ENCODE measurements around the gene NOVA1. TPM values are rescaled to one million over a fixed set of nuclear protein-coding genes. Genes with fewer than 3 reads are reported as not detected.

NOVA1 gene
- total and polyA plus RNA-seq, 2 of the 4 experiments (the other 2 are of a cell fraction): 0.90 to 3.0 TPM

DNA sequence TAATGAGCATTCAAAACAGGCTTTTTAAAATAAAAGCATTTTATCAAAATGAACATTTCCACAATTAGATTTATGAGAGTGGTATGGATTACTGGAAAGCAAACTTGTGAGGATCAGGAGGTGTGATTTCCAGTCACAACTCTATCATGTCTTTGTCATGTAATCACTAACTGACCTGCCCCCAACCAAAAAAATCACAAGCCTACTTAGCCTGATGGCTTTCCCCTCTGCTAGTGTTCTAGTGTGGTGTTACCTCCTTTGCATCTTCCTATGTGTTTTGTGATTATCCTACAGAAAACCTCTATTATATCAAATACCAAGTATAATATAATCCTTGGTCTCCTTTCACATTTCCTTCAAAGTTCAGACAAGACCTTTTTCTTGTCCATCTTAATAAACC lies 168.6 kb downstream of the NOVA1 start:
- Histone ChIP-seq H3K36me3 (ENCODE audit: control insufficient read depth, insufficient read depth, low read length) (no peaks in the 10 kb centered on the region), H3K9me3 (ENCODE audit: control insufficient read depth, insufficient read depth, low read length) (no peaks in the 10 kb centered on the region), H3K9ac (ENCODE audit: low read depth, low read length) (no peak overlapping the region), H3K23ac (ENCODE audit: low read depth, low read length) (no peak overlapping the region), H3K4me2 (ENCODE audit: low read depth, low read length) (no peak overlapping the region), H2AFZ (replicated peaks; ENCODE audit: low read length, poor library complexity) (no peak overlapping the region), H3K79me1 (ENCODE audit: low read depth in 1 of 2, low read length in 2 of 2) (no peaks in the 10 kb centered on the region), H4K8ac (ENCODE audit: low read depth in 2 of 2, low read length in 2 of 2) (no peak overlapping the region), H2BK5ac (ENCODE audit: low read depth, low read length, poor library complexity, severe bottlenecking) (no peak overlapping the region), H2AK9ac (replicated peaks; ENCODE audit: low read depth, low read length, poor library complexity) (no peak overlapping the region), H4K20me1 (ENCODE audit: insufficient read depth, low read length) (no peaks in the 10 kb centered on the region), H2AK5ac (ENCODE audit: low read depth, low read length) (no peak overlapping the region), H3K4ac (ENCODE audit: low read depth, low read length) (no peak overlapping the region), H2BK20ac (ENCODE audit: low read depth, low read length) (no peak overlapping the region), H2BK120ac (ENCODE audit: low read depth, low read length) (no peak overlapping the region), H3K9me1 (ENCODE audit: insufficient read depth, low read length) (no peaks in the 10 kb centered on the region), H3K18ac (ENCODE audit: low read depth, low read length) (no peak overlapping the region), H2BK15ac (ENCODE audit: low read depth, low read length) (no peak overlapping the region), H3K56ac (ENCODE audit: extremely low read depth, insufficient read depth, low read length) (no peak overlapping the region), H3K27ac (ENCODE audit: insufficient read depth, low read length) (no peak overlapping the region), H4K5ac (ENCODE audit: low read depth, low read length) (no peak overlapping the region), H4K91ac (ENCODE audit: insufficient read depth, low read depth, low read length) (no peak overlapping the region), H3K4me1 (ENCODE audit: control insufficient read depth, insufficient read depth, low read length) (no peaks in the 10 kb centered on the region), H3K27me3 (ENCODE audit: control insufficient read depth, insufficient read depth, low read length) (no peaks in the 10 kb centered on the region), H3K4me3 (ENCODE audit: insufficient read depth, low read depth, low read length) (no peak overlapping the region), H3K14ac (replicated peaks; ENCODE audit: low read depth, low read length) (no peak overlapping the region)
- TF ChIP-seq MXI1 (IDR thresholded peaks at IDR 0.05; ENCODE audit: borderline replicate concordance, low read depth, low read length) (no peak), MAZ (IDR thresholded peaks at IDR 0.05; ENCODE audit: borderline replicate concordance, low read depth, low read length) (no peak), MAFK (IDR thresholded peaks at IDR 0.05; ENCODE audit: low read depth, low read length) (no peak), POLR2A (IDR thresholded peaks at IDR 0.05; ENCODE audit: low read depth, low read length) (no peak), CEBPB (IDR thresholded peaks at IDR 0.05; ENCODE audit: low read depth, low read length) (no peak), RFX5 (IDR thresholded peaks at IDR 0.05; ENCODE audit: low read depth, low read length) (no peak), BHLHE40 (IDR thresholded peaks at IDR 0.05; ENCODE audit: low read depth, low read length) (no peak), RAD21 (IDR thresholded peaks at IDR 0.05; ENCODE audit: low read length) (no peak), SMC3 (IDR thresholded peaks at IDR 0.05; ENCODE audit: low read depth, low read length) (no peak), FOS (IDR thresholded peaks at IDR 0.05; ENCODE audit: low read depth, low read length) (no peak), NFE2L2 (IDR thresholded peaks at IDR 0.05; ENCODE audit: low read depth, low read length) (no peak)
- TF ChIP-seq, protein P1, sequence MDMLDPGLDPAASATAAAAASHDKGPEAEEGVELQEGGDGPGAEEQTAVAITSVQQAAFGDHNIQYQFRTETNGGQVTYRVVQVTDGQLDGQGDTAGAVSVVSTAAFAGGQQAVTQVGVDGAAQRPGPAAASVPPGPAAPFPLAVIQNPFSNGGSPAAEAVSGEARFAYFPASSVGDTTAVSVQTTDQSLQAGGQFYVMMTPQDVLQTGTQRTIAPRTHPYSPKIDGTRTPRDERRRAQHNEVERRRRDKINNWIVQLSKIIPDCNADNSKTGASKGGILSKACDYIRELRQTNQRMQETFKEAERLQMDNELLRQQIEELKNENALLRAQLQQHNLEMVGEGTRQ (IDR thresholded peaks at IDR 0.05; ENCODE audit: low read depth, low read length): no peak
- TF ChIP-seq, protein P2, sequence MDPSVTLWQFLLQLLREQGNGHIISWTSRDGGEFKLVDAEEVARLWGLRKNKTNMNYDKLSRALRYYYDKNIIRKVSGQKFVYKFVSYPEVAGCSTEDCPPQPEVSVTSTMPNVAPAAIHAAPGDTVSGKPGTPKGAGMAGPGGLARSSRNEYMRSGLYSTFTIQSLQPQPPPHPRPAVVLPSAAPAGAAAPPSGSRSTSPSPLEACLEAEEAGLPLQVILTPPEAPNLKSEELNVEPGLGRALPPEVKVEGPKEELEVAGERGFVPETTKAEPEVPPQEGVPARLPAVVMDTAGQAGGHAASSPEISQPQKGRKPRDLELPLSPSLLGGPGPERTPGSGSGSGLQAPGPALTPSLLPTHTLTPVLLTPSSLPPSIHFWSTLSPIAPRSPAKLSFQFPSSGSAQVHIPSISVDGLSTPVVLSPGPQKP (IDR thresholded peaks at IDR 0.05; ENCODE audit: borderline replicate concordance, low read depth, low read length): no peak
- TF ChIP-seq, protein P3, sequence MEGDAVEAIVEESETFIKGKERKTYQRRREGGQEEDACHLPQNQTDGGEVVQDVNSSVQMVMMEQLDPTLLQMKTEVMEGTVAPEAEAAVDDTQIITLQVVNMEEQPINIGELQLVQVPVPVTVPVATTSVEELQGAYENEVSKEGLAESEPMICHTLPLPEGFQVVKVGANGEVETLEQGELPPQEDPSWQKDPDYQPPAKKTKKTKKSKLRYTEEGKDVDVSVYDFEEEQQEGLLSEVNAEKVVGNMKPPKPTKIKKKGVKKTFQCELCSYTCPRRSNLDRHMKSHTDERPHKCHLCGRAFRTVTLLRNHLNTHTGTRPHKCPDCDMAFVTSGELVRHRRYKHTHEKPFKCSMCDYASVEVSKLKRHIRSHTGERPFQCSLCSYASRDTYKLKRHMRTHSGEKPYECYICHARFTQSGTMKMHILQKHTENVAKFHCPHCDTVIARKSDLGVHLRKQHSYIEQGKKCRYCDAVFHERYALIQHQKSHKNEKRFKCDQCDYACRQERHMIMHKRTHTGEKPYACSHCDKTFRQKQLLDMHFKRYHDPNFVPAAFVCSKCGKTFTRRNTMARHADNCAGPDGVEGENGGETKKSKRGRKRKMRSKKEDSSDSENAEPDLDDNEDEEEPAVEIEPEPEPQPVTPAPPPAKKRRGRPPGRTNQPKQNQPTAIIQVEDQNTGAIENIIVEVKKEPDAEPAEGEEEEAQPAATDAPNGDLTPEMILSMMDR (conservative IDR thresholded peaks at IDR 0.05; ENCODE audit: low read depth, low read length): no peak
- ChIA-PET POLR2A (ENCODE audit: unreplicated experiment) (no interaction called here), CTCF (no interaction called here)
- BruUV-seq (replicated peaks): no TSS peak
- in situ Hi-C loops (cut with MboI; ENCODE audit: low sequenced_read_pairs): no loop called here
- dilution Hi-C loops (cut with HindIII; ENCODE audit: low sequenced_read_pairs, unreplicated experiment): no loop called here
- DNase-seq (no peak), ATAC-seq (ENCODE audit: low read depth) (no peak)
- intact Hi-C loops (cut with micrococcal nuclease): no loop called here
